HL-60 (cell line): ENCODE results near the gene SLBP.

ENCODE experiments used
- DNase-seq, 2 experiments: peaks; one replicate each; pipeline ENCODE4 v3.0.0-alpha.2; 2010 to 2020; ENCODE audit warnings: low read depth in 1 of 2, low spot score in 1 of 2
- H3K27ac ChIP-seq: fragments of 250-450 bp; sonication (Bioruptor Pico); replicated peaks from 2 replicates; pipeline ENCODE4 v1.5.1; 2020; ENCODE audit warnings: mild to moderate bottlenecking, moderate library complexity
- H3K27me3 ChIP-seq: fragments of 250-450 bp; sonication (Bioruptor Pico); 2 replicates; pipeline ENCODE4 v1.5.1; 2021; ENCODE audit warnings: mild to moderate bottlenecking, moderate library complexity; ENCODE audit not compliant: insufficient read depth, poor library complexity, severe bottlenecking
- H3K4me3 ChIP-seq: replicated peaks from 2 replicates; pipeline ENCODE4 v1.5.1; 2011; ENCODE audit warnings: mild to moderate bottlenecking, control low read depth, low read length; ENCODE audit not compliant: insufficient read depth
- GABPA ChIP-seq: IDR thresholded peaks from 2 replicates; pipeline ENCODE4 v1.6.1; 2012; ENCODE audit warnings: low read depth
- POLR2AphosphoS5 ChIP-seq: IDR thresholded peaks from 2 replicates; pipeline ENCODE4 v1.6.1; 2012; ENCODE audit warnings: low read depth
- SPI1 ChIP-seq: IDR thresholded peaks from 2 replicates; pipeline ENCODE4 v1.6.1; 2012; ENCODE audit warnings: low read depth, mild to moderate bottlenecking, borderline replicate concordance
- TF ChIP-seq, protein P1 (sequence below): IDR thresholded peaks from one replicate; pipeline ENCODE4 v1.5.1; 2011; ENCODE audit warnings: low read length, control low read depth, inconsistent platforms; ENCODE audit not compliant: insufficient read depth
- TF ChIP-seq, protein P2 (sequence below): IDR thresholded peaks from 2 replicates; pipeline ENCODE4 v1.6.1; 2012; ENCODE audit warnings: low read depth; ENCODE audit not compliant: insufficient replicate concordance

SLBP gene

DNA sequence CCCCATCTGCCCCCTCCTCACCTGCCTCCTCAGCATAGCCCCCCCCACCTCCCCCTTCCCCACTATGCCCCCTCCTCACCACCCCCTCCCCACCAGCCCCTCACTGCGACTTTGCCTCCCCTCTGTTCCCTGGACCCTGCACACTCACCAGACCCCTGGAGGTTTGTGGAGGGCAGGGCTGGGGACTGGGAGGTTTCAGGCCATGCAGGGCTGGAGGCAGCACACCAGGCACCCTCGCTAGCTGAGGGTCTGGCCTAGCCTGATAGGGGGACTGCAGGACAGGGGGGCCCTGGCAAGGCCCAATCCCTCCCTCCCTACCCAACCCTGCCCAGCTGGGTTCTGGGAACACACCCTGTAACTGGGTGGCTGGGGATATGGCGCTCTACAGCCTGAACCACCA is 37.3 kb upstream of the SLBP start:
- Histone ChIP-seq H3K4me3 (no peak overlapping the region), H3K27ac (no peak overlapping the region), H3K27me3 (no peaks in the 10 kb centered on the region)
- no peak for DNase-seq
- TF ChIP-seq, protein P1, sequence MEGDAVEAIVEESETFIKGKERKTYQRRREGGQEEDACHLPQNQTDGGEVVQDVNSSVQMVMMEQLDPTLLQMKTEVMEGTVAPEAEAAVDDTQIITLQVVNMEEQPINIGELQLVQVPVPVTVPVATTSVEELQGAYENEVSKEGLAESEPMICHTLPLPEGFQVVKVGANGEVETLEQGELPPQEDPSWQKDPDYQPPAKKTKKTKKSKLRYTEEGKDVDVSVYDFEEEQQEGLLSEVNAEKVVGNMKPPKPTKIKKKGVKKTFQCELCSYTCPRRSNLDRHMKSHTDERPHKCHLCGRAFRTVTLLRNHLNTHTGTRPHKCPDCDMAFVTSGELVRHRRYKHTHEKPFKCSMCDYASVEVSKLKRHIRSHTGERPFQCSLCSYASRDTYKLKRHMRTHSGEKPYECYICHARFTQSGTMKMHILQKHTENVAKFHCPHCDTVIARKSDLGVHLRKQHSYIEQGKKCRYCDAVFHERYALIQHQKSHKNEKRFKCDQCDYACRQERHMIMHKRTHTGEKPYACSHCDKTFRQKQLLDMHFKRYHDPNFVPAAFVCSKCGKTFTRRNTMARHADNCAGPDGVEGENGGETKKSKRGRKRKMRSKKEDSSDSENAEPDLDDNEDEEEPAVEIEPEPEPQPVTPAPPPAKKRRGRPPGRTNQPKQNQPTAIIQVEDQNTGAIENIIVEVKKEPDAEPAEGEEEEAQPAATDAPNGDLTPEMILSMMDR, result no peak
- no peak for TF ChIP-seq POLR2AphosphoS5
- TF ChIP-seq GABPA, result no peak
- no peak for TF ChIP-seq SPI1
- TF ChIP-seq, protein P2, sequence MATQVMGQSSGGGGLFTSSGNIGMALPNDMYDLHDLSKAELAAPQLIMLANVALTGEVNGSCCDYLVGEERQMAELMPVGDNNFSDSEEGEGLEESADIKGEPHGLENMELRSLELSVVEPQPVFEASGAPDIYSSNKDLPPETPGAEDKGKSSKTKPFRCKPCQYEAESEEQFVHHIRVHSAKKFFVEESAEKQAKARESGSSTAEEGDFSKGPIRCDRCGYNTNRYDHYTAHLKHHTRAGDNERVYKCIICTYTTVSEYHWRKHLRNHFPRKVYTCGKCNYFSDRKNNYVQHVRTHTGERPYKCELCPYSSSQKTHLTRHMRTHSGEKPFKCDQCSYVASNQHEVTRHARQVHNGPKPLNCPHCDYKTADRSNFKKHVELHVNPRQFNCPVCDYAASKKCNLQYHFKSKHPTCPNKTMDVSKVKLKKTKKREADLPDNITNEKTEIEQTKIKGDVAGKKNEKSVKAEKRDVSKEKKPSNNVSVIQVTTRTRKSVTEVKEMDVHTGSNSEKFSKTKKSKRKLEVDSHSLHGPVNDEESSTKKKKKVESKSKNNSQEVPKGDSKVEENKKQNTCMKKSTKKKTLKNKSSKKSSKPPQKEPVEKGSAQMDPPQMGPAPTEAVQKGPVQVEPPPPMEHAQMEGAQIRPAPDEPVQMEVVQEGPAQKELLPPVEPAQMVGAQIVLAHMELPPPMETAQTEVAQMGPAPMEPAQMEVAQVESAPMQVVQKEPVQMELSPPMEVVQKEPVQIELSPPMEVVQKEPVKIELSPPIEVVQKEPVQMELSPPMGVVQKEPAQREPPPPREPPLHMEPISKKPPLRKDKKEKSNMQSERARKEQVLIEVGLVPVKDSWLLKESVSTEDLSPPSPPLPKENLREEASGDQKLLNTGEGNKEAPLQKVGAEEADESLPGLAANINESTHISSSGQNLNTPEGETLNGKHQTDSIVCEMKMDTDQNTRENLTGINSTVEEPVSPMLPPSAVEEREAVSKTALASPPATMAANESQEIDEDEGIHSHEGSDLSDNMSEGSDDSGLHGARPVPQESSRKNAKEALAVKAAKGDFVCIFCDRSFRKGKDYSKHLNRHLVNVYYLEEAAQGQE, result no peak

DNA sequence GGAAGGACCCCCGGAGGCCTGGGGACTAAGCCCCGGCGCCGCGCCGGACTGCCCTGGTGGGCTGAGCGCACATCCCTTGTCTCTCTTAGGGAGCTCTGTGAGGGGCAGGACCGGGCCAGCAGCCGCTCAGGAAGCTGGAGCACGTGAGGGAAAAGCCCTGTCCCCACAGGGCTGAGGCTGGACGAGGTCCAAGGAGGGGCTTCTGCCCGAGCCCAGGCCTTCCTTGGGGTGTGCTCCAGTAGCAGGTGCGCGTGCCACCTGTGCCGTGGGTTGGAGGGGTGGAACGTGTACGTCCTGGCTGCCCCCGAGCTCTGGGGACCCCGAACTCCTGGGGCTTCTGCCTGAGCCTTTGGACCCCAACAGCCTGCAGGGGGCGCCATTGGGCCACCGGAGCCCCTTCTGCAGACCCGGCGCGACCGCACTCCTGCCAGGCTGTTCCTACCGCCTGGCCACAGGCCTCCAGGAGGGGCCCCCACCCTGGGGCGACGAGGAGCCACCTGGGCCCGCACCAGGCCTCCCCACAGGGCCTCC is 36.4 kb upstream of the SLBP start:
- Histone ChIP-seq H3K27ac (no peak overlapping the region), H3K27me3 (no peaks in the 10 kb centered on the region), H3K4me3 (no peak overlapping the region)
- TF ChIP-seq, protein P1, result peak; percentile 40
- TF ChIP-seq, protein P2, result no peak
- no peak for TF ChIP-seq GABPA
- peak; percentile 65 to 86 for DNase-seq

DNA sequence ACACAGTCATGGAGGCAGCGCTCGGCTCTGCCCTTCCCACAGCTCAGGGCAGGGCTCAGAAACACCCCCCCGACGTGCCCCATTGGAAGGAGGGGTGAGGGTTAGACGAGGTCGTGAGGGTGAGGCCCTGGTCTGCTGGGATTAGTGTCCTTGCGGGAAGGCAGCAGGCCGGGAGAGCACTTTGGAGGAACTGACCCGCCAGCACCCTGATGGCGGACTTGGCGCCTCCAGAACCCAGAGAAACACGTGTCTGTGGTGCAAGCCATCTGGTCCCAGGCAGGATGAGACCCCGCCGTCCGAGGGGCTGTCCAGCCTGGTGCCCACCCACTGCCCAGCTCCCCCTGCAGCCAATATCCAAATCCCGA is 35.5 kb upstream of the SLBP start:
- DNase-seq, result no peak

DNA sequence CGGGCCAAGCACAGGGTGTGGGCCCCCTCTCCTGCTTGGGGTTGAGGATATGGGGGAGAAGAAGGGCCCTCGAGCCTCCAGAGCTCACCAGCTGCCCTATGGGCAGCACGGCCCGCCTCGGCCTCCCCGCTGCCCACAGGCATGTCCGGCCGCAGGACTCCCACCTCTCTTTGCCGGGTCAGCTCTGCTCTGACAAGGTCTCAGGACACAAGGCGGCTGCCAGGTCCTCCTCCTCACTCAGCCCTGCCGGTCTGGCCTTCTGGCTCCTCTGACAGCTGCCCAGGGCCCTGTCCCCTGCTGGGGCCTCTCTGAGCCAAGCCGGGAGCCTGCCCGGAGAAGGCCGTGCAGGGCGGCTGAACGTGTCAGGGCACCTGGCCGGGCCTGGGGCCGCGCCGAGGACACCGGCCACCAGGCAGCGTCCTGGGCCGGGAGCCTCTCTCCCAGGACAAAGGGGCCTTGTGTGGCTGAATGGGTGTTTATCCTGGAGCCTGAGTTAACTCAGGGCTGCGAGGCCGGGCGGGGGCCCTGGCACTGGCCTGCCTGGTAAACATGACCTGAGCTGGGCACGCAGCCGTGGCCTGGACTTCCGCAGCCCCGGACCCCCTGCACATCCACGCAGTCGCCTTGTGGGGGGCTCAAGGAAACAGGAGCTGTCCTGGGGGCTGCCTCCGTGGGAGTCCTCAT is 34.9 kb upstream of the SLBP start:
- no peak for TF ChIP-seq SPI1
- no peak for TF ChIP-seq POLR2AphosphoS5
- TF ChIP-seq, protein P1, result no peak
- TF ChIP-seq, protein P2, result no peak
- TF ChIP-seq GABPA, result no peak
- Histone ChIP-seq H3K27ac (no peak overlapping the region), H3K4me3 (no peak overlapping the region), H3K27me3 (no peaks in the 10 kb centered on the region)
- DNase-seq, result no peak

More for the DNA sequence above, 35.5 kb upstream of the SLBP start:
- no peaks in the 10 kb centered on the region for H3K27me3 ChIP-seq
- H3K27ac ChIP-seq, result no peak overlapping the region
- no peak for TF ChIP-seq GABPA
- H3K4me3 ChIP-seq, result no peak overlapping the region
